HG03064 (cell line): ENCODE data around the gene COL26A1.
"Not testable (repeated sequence)": the region's sequence is repeated elsewhere in the genome, so short reads cannot be mapped to it uniquely, and the experiment has no call there.

Source experiments
- ATAC-seq: cut with Tn5 transposase; IDR thresholded peaks from one replicate; pipeline ENCODE4 v1.9.1; 2021; ENCODE audit warnings: low read depth; ENCODE audit not compliant: unreplicated experiment

Gene COL26A1

DNA sequence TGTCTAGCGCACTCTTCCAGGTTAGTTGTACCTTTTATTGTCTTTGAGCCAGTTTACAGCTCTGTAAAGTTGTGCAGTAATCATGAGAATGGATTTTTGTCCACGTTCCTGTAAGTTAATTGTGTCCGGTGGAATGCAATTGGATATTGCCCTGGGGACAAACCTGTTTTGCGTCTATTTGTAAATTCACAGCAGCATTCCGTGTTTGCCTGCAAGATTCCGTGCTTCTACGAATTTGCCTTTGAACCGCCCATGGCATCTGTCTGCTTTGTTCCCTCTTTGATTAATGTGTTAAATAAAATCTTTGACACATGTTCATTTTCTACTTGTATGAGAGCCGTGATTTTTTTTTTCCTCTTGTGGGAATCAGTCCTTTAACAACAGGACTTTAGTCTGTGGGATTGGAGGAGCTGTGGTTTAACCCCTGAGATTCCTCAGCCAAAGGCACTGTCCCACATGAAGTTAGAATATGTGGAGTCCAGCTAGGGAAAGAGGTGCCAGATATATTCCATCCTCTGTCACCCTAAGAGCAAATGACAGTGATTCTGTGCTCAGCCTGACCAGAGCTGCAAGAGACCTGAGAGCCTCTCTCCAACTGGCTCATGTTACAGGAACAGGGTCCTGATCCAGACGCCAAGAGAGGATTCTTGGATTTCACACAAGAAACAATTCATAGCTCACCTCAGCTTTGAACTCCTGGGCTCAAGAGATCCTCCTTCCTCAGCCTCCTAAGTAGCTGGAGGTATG is 126.3 kb downstream of the COL26A1 start:
- no peak for ATAC-seq

GRCh38 chr7:101490439-101490838 is 127.8 kb downstream of the COL26A1 start:
- ATAC-seq = not testable (repeated sequence)

DNA sequence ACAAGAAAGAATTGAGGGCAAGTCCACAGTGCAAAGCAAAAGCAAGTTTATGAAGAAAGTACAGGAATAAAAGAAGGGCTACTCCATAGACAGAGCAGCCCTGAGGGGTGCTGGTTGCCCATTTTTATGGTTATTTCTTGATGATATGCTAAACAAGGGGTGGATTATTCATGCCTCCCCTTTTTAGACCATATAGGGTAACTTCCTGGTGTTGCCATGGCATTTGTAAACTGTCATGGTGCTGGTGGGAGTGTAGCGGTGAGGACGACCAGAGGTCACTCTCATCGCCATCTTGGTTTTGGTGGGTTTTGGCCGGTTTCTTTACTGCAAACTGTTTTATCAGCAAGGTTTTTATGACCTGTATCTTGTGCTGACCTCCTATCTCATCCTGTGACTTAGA is 128.8 kb downstream of the COL26A1 start:
- ATAC-seq = not testable (repeated sequence)

GRCh38 chr7:101494602-101495329 is 132.1 kb downstream of the COL26A1 start:
- ATAC-seq = no peak

DNA sequence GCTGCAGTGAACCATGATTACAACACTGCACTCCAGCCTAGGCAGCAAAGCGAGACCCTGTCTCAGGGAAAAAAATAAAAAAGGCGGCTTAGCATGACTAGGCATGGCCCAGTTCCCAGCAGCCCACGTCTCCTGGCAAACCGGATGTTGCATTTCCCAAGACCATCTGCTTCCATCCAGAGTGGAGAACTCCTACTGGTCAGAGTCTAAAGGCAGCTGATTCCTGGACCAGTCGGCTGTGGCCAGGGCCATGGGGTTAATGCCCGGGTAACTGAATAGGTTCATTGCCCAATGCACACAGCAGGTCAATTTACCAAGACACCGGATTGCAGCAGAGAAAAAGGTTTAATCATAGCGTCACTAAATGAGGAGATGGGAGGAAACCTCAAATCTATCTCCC is 133.3 kb downstream of the COL26A1 start:
- ATAC-seq = no peak

DNA sequence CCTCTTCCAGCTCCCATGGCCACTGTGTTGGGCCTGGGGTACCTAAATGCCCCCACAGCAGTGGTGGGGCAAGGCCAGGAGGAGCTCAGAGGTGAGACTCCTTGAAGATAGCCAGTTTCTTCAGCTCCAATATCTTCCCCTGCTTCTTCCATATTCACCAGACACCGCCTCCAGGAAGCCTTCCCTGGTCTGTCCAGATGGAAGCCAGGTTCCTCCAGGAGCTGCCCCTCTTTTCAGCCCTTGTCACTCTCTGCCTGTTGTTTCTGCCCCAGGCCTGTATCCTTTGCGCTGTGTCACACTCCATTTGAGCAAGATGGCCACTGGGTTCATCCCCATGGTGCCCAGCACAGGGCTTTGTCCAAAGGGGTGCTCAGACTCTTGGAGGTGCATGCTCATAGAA is 138.7 kb downstream of the COL26A1 start:
- no peak for ATAC-seq

GRCh38 chr7:101502466-101503098 is 139.9 kb downstream of the COL26A1 start:
- no peak for ATAC-seq

GRCh38 chr7:101505510-101505909 is 142.8 kb downstream of the COL26A1 start:
- ATAC-seq = not testable (repeated sequence)

DNA sequence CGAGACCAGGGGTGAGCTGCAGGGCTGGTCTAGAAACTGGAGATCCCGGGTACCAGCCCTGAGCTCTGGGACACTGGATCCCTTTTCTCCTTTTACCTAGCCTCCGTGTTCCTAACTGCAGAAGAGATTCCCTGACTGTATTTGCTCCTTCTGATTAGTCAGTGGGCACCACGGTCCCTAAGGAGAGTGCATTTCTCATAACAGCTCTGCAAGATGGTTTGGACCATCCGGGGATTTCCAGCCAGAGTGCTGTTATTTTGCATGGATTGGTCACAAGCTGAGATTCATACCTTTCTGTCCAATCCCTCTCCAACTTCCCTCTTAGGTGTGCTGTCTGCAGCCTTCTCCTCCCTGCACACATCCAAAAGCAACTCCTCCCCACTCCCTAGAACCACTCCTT is 143.9 kb downstream of the COL26A1 start:
- no peak for ATAC-seq

DNA sequence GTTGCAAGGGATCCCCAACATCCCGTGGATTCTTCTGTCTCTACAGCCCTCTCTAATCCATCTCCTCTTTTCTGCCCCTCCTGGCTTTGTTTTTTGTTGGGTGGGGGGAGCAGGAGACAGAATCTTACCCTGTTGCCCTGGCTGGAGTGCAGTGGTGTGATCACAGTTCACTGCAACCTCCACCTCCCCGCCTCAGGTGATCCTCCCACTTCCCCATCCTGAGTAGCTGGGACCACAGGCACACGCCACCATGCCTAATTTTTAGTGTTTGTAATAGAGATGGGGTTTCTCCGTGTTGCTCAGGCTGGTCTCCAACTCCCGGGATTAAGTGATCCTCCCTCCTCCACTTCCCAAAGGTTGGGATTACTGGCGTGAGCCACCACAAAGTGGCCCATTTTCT is 144.7 kb downstream of the COL26A1 start:
- no peak for ATAC-seq

GRCh38 chr7:101507791-101508252 is 145.1 kb downstream of the COL26A1 start:
- ATAC-seq = no peak

DNA sequence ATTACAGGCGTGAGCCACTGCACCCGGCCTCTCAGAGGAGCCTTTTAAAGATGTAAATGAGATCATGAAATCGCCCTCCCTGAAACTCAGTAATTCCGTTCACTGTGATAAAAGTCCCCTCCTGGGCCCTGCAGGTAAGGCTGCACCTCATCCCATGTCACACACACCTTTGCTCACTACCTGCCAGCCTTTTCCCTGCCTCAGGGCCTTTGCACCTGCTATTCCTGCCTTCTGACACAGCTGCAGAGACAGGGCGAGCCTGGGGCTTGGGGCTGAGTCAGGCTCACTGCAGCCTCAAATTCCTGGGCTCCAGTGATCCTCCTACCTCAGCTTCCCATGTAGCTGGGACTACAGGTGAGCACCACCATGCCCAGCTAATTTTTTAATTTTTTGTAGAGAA is 147.6 kb downstream of the COL26A1 start:
- ATAC-seq = no peak

- ATAC-seq = no peak
Measured at GRCh38 chr7:101511965-101512364, 149.3 kb downstream of the COL26A1 start.

DNA sequence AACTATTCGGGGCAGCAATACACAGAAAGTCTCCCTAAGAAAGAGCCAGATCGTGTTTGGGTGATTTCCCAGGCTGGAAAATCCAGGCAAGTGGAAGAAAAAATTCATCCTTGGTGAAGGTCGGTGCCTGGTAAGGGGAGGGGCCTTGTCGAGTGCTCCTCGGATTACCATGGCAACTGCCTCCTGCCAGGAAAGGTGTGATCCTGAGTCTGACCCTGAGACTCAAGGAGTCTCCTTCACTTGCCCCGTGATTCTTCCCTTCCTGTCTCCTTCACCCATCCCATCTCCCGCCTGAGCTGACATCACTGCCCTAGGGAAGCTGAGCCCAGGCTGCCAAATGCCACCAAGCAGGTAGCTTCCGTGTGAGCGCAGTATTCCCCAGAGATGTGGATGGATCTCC is 154.2 kb downstream of the COL26A1 start:
- ATAC-seq = no peak

DNA sequence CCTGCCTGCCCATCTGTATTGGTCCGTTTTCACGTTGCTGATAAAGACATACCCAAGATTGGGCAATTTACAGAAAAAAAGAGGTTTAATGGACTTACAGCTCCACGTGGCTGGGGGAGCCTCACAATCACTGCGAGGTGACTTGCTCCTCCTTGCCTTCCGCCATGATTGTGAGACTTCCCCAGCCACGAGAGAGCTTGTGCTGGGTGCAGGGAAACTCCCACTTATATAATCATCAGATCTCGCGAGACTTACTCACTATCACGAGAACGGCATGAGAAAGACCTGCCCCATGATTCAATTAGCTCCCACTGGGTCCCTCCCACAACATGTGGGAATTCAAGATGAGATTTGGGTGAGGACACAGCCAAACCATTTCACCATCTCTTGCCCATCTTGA is 154.6 kb downstream of the COL26A1 start:
- ATAC-seq = no peak

DNA sequence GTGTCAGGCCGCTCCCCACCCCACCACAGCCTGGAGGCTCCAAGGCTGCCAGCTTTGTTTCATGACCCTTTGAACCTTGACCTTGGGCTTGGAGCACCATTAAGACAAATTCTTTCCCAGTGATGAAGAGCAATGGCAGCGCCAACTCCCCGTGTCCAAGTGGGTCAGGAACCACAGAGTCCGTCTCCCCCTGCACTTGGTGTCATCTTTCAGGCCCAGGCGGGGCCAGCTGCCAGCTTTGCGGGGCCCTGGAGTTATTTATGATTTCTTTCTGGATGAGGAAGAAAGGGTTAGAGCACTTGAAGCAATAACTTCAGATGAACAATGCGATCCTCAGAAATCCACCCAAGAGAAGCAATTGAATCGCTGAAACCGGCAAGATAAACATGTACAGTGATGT is 155.7 kb downstream of the COL26A1 start:
- no peak for ATAC-seq

GRCh38 chr7:101519324-101520023 is 156.8 kb downstream of the COL26A1 start:
- no peak for ATAC-seq

GRCh38 chr7:101521430-101521925 is 158.8 kb downstream of the COL26A1 start:
- ATAC-seq = no peak

DNA sequence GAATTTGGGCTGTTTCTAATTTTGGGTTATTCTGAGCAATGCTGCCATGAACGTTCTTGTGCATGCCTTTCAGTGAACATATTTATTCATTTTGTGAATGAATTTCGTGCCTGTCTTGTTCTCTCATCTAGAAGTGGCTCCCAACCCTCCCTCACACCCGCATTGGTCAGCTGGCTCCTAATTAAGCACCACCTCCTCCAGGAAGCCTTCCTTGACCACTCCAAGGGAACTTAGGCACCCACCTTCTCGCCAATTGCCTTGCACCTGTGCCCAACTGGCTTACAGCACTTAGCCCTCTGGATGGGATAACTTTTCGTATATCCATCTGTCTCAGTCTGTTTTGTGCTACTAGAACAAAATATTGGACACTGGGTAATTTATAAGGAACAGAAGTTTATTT is 159.3 kb downstream of the COL26A1 start:
- ATAC-seq = no peak

DNA sequence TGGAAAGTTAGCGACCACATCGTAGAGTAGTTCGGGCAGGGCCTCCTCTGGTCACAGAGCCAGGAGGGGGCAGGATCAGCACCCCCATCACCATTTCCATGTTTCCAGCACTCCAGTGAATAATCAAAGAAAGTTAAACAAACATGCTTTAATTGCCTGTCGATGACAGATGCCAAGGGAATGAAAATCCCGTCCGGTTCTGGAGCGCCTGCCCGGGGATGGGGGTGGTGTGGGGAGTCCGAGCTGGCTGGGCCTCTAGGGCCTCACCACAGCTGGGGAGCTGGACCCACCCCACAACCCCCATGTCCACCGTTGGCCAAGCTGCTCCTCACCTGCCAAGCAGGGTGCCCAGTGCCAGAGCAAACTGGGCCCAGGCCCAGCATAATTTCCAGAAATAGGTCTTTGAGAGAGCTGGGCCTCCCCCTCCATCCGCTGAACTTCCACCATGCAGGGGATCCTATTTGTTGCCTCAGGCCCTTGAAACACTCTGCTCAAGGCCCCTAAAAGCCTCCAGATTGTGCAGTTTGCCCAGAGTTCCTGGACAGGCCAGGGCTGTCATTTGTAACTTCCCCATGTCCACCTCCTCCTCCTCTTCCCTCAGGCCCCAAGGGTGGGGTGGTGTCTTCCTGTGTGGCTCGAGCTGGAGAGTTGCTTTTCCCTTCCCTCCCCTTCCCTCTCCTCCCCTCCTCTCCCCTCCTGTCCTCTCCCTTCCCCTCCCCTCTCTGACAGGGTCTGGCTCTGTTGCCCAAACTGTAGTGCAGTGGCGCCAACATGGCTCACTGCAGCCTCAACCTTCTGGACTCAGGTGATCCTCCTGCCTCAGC is 165.4 kb downstream of the COL26A1 start:
- no peak for ATAC-seq
